ENCODE measurements around the gene C16orf90.
"Not testable (repeated sequence)": the region's sequence is repeated elsewhere in the genome, so short reads cannot be mapped to it uniquely, and the experiment has no call there.

C16orf90 gene

GRCh38 chr16:3495176-3495575 is at the start of gene C16orf90:
TSS of gene C16orf90 (minus strand) at chr16:3495489. CDS start at chr16:3495421, 68 bp downstream.
- no peak for FAIRE-seq

GRCh38 chr16:3542601-3543373 is 47.5 kb upstream of the C16orf90 start:
- FAIRE-seq: no peak

GRCh38 chr16:3541527-3542155 is 46.4 kb upstream of the C16orf90 start:
- no peak for FAIRE-seq

GRCh38 chr16:3538222-3538621 is 42.9 kb upstream of the C16orf90 start:
- FAIRE-seq: no peak

- no peak for FAIRE-seq
These were observed 41.6 kb upstream of the C16orf90 start for GRCh38 chr16:3536851-3537250.

- no peak for FAIRE-seq
These were observed 41.0 kb upstream of the C16orf90 start for GRCh38 chr16:3536271-3536731.

GRCh38 chr16:3534126-3534525 is 38.8 kb upstream of the C16orf90 start:
- no peak for FAIRE-seq

GRCh38 chr16:3532741-3533140 is 37.5 kb upstream of the C16orf90 start:
- FAIRE-seq: no peak

GRCh38 chr16:3530371-3530914 is 35.2 kb upstream of the C16orf90 start:
- no peak for FAIRE-seq

GRCh38 chr16:3529175-3529574 is 33.9 kb upstream of the C16orf90 start:
- FAIRE-seq: no peak

GRCh38 chr16:3528406-3528805 is 33.1 kb upstream of the C16orf90 start:
- no peak for FAIRE-seq

- not testable (repeated sequence) for FAIRE-seq
These were observed 32.0 kb upstream of the C16orf90 start for GRCh38 chr16:3527216-3527829.

- FAIRE-seq: no peak
These were observed 30.7 kb upstream of the C16orf90 start for GRCh38 chr16:3525951-3526350.

GRCh38 chr16:3523281-3523680 is 28.0 kb upstream of the C16orf90 start:
- FAIRE-seq: no peak

GRCh38 chr16:3520841-3521240 is 25.6 kb upstream of the C16orf90 start:
- FAIRE-seq: no peak

GRCh38 chr16:3520413-3520812 is 25.1 kb upstream of the C16orf90 start:
- FAIRE-seq: no peak

GRCh38 chr16:3519581-3519980 is 24.3 kb upstream of the C16orf90 start:
- no peak for FAIRE-seq

GRCh38 chr16:3518986-3519348 is 23.7 kb upstream of the C16orf90 start:
- no peak for FAIRE-seq

GRCh38 chr16:3518292-3518985 is 23.1 kb upstream of the C16orf90 start:
- no peak for FAIRE-seq

GRCh38 chr16:3515897-3516296 is 20.6 kb upstream of the C16orf90 start:
- no peak for FAIRE-seq

- no peak for FAIRE-seq
These were observed 19.3 kb upstream of the C16orf90 start for GRCh38 chr16:3514621-3515020.

GRCh38 chr16:3513892-3514583 is 18.7 kb upstream of the C16orf90 start:
- no peak for FAIRE-seq
